Spleen (tissue), 7 donors: Measurements from ENCODE around the gene MICU2.

Experiments used
- POLR2A ChIP-seq, 3 donors: fragments of 450-650 bp; IDR thresholded peaks; one replicate each; pipeline ENCODE4 v1.5.1; 2017; ENCODE audit warnings: antibody characterized with exemption in 3 of 3, mild to moderate bottlenecking in 1 of 3
- TF ChIP-seq, protein P1 (sequence below), 11 experiments: fragments of 200-600 bp in 7 of 11; fragments of 450-650 bp in 4 of 11; sonication (generic) in 4 of 11; IDR thresholded peaks in 8 of 11; conservative IDR thresholded peaks in 3 of 11; 1 replicate in 7 of 11; 2 replicates in 4 of 11; pipeline versions ENCODE4 v1.4.0 to v1.8.0; 2016 to 2021; ENCODE audit warnings: antibody characterized with exemption in 11 of 11, inconsistent platforms in 4 of 11, mild to moderate bottlenecking in 1 of 11
- donor health status: DM: no; HTN: no; CAD: no; lungs with moderate emphysema.
- donor health status: DM: no; HTN: no; CAD: no.
- donor health status: DM: no; HTN: no; CAD: no.

DNA sequence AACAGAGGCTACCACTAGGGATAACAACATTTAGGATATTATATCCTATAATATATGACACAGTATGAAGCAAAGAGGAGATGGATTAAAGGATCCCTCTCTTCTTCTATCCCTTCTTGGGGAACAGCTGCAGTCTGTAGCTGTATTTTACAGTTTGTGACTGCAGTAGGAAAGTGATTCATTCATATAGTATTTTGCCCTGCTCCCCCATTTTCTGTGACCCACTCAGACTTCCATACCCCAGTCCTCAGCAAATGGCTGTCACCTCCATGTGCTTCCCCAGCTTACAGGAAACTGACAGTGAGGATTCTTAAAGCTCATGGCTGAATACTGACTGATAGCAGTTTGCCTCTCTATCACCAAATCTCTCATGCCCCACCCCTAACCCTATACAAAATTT is 27.5 kb downstream of the MICU2 start:
- TF ChIP-seq, protein P1, sequence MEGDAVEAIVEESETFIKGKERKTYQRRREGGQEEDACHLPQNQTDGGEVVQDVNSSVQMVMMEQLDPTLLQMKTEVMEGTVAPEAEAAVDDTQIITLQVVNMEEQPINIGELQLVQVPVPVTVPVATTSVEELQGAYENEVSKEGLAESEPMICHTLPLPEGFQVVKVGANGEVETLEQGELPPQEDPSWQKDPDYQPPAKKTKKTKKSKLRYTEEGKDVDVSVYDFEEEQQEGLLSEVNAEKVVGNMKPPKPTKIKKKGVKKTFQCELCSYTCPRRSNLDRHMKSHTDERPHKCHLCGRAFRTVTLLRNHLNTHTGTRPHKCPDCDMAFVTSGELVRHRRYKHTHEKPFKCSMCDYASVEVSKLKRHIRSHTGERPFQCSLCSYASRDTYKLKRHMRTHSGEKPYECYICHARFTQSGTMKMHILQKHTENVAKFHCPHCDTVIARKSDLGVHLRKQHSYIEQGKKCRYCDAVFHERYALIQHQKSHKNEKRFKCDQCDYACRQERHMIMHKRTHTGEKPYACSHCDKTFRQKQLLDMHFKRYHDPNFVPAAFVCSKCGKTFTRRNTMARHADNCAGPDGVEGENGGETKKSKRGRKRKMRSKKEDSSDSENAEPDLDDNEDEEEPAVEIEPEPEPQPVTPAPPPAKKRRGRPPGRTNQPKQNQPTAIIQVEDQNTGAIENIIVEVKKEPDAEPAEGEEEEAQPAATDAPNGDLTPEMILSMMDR (IDR thresholded peaks at IDR 0.05 in 8 of 11, conservative IDR thresholded peaks at IDR 0.05 in 3 of 11), result no peak
- TF ChIP-seq POLR2A (IDR thresholded peaks at IDR 0.05), result no peak
